Choroid plexus epithelial cell (primary cell): Measurements from ENCODE around the gene PHYHIPL.

Source experiments
- DNase-seq: peaks from one replicate; pipeline ENCODE4 v3.0.0-alpha.2; 2010; ENCODE audit warnings: low read depth
- H3K4me3 ChIP-seq: 2 replicates; pipeline ENCODE4 v1.5.1; 2011; ENCODE audit warnings: low read depth, mild to moderate bottlenecking, control low read depth, low read length, moderate library complexity
- TF ChIP-seq, protein P1 (sequence below): conservative IDR thresholded peaks from 2 replicates; pipeline ENCODE4 v1.5.1; 2011; ENCODE audit warnings: low read depth, mild to moderate bottlenecking, control low read depth, inconsistent platforms, low read length, moderate library complexity

The PHYHIPL gene

DNA sequence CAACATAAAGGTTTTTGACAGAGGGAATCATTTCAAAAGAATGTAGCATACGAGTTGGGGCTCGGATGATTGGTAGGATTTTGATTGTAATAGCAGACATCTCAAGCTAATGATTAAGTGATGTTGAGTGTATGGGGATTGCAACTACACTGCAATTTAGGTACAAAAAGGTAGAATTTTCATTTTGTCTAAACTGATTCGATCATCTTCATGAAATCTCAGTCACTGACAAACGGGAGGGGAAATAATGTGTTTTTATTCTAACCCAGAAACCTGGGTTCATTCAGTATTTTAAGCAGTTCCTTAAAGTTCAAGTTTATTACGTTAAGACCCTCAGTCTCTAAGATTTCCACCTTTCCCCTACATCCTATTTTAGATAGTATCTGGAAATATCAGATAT lies 3.9 kb upstream of the PHYHIPL start:
- no peak overlapping the region for H3K4me3 ChIP-seq
- TF ChIP-seq, protein P1, sequence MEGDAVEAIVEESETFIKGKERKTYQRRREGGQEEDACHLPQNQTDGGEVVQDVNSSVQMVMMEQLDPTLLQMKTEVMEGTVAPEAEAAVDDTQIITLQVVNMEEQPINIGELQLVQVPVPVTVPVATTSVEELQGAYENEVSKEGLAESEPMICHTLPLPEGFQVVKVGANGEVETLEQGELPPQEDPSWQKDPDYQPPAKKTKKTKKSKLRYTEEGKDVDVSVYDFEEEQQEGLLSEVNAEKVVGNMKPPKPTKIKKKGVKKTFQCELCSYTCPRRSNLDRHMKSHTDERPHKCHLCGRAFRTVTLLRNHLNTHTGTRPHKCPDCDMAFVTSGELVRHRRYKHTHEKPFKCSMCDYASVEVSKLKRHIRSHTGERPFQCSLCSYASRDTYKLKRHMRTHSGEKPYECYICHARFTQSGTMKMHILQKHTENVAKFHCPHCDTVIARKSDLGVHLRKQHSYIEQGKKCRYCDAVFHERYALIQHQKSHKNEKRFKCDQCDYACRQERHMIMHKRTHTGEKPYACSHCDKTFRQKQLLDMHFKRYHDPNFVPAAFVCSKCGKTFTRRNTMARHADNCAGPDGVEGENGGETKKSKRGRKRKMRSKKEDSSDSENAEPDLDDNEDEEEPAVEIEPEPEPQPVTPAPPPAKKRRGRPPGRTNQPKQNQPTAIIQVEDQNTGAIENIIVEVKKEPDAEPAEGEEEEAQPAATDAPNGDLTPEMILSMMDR = no peak
- no peak for DNase-seq

DNA sequence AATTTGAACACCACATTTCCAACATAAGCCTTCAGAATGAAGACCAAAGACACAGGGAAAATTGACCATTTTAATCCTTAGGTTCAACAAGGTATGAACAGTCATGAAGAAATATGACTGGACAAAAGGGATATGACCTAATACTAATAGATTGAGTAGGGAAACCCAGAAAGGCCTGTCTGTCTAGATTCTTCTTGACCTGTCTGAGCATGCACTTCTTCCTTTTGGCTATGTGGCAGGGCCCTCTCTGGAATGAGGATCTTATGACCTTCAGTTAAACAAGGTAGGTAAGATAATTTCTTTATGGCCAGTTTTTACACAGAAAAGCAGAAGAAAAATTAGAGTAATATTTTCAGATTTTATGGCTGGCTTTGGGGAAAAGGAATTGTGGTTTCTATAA lies 3.0 kb upstream of the PHYHIPL start:
- TF ChIP-seq, protein P1 = no peak
- no peak overlapping the region for H3K4me3 ChIP-seq
- DNase-seq = no peak

DNA sequence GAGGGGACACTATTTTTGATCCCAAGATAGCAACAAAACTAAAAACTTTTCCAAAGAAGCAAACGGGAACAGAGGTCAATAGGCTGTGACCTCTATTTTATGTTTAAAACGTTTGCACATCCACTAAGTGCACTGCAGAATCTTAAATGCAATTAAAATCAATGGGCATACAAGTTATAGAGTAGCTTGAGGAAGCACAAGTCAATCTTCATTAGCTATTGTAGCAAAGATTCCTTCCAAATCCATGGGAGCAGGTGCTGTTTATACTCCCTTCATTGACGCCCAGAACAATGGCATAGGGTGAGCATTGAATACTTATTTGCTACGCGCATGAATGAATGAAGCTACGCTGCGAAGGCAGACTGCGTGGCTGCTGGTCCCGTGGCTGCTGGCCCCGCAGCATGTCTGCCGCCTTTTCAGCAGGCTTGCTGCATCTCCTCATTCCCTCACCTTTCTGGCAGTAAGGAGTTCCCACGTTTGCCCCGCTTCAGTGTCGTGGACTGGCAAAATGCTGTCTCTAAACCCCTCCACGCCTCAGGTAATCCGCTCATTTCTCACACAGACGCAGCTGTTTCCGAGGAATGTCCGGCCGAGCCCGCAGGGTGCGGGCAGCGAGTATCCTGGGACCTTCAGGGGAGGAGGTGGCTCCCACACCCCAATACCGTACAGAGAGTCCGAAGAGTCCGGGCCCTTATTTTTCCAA lies 754 bp upstream of the PHYHIPL start:
- DNase-seq = no peak
- no peak overlapping the region for H3K4me3 ChIP-seq
- TF ChIP-seq, protein P1 = no peak

DNA sequence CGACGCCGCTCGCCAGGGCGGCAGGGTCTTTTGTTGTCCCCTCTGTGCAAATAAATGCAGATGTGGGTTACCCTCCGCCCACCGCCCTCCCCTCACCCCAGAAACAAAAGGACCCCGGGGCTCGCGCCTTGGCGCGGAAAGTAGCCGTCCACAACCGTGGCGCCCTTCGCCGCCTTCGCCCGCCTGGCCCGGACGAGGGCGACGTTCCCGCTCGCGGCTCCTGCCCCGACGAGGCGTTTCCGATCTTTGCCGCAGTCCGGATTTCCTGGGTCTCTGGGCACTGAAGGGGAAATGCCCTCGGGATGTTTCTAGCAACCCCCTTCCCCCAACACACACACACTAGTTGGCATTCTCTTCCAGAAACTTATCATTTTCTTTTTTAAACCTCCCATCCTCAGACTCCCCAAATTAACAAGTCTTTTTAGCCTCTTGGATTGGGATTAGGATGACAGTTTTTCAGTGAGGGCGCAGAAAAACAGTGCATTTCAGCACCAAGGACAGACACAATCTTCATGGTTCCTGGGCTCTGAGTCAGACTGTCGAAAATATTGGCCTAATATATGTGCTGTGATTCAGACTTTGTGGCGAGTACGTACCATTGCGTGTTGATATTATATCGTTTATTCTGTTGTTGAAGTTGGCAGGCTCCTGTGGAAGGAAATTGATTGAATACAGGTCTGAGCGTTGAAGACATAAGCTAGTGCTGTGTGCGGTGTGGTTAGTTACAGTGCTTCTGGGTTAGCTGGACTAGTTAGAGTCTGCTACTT lies 771 bp downstream of the PHYHIPL start:
- no peak overlapping the region for H3K4me3 ChIP-seq
- TF ChIP-seq, protein P1 = no peak
- DNase-seq = peak; percentile 82

DNA sequence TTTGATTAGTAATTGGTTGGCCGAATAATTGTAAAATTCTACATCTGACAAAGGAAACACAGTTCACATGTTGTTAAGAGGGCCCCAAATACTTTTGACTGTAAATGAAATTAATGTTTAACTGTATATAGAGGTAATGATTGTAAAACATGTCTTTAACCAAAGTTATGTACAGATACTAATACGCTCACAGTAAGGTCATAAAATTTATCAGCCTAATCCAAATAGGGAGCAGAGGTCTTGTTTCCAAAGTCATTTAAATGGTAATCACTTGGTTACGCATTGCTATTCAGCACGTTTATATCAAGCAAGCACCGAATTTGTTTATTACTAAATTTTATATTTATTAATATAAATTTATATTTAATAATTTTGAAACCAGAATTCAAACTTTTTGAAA lies 1.4 kb downstream of the PHYHIPL start:
- DNase-seq = no peak
- TF ChIP-seq, protein P1 = no peak
- no peak overlapping the region for H3K4me3 ChIP-seq

DNA sequence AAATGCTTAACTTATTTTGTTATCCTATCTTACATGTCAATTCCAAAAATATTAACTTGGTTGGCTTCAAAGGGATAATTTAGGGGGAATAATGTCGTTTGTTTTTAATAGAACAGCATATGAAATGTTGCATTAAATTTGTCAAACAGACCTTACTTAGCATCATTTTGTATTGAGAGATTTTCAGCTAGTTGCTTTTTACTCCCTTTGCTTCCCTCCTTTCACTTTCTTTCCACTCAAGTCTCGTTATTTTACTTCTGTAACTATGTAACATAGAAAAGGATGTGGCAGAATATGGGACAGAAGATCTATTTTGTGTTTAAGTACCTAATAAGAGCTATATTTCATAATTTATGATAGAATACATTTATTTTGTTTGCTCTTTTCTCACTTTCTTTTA lies 2.6 kb downstream of the PHYHIPL start:
- no peak overlapping the region for H3K4me3 ChIP-seq
- DNase-seq = no peak
- TF ChIP-seq, protein P1 = no peak
